AG04450 (cell line): ENCODE results near the gene LRRC42. TPM values are rescaled to one million over a fixed set of nuclear protein-coding genes. Genes with fewer than 3 reads are reported as not detected.

Source experiments
- CTCF ChIA-PET: fragments of 300-600, 350-600 bp; formaldehyde crosslinking; extraction: SDS; loops from one replicate; lab custom pipeline; 2022; ENCODE audit warnings: antibody characterized with exemption, inconsistent platforms; lab: Charles Lee
- POLR2A ChIA-PET: fragments of 350-600 bp; formaldehyde crosslinking; extraction: SDS; loops from one replicate; lab custom pipeline; 2021; ENCODE audit warnings: antibody characterized with exemption, inconsistent platforms; lab: Yijun Ruan, JAX
- DNase-seq: peaks from one replicate; pipeline ENCODE4 v3.0.0-alpha.2; 2011; ENCODE audit warnings: low read depth, low spot score
- H3K27ac ChIP-seq: one replicate; pipeline ENCODE4 v1.5.1; 2012; ENCODE audit warnings: low read depth, low read length, control low read depth
- H3K27me3 ChIP-seq: one replicate; pipeline ENCODE4 v1.6.0; 2012; ENCODE audit warnings: low read length; ENCODE audit not compliant: control insufficient read depth, insufficient read depth
- H3K4me3 ChIP-seq: 2 replicates; pipeline ENCODE4 v1.5.1; 2011; ENCODE audit warnings: mild to moderate bottlenecking, low read depth, low read length, control low read depth
- H3K9me3 ChIP-seq: 2 replicates; pipeline ENCODE4 v1.5.1; 2012; ENCODE audit warnings: low read length; ENCODE audit not compliant: control insufficient read depth, insufficient read depth
- polyA plus RNA-seq: library from polyadenylated mRNA; depleted of rRNA; stranded (reverse); fragments of >200 nt; gene quantifications from 2 replicates; pipeline ENCODE4 v1.2.3, GENCODE V29; 2011
- TF ChIP-seq, protein P1 (sequence below): IDR thresholded peaks from 2 replicates; pipeline ENCODE4 v1.5.1; 2011; ENCODE audit warnings: low read depth, low read length, control low read depth, inconsistent platforms

Gene LRRC42
- polyA plus RNA-seq, 1 experiment: 51.4 TPM

DNA sequence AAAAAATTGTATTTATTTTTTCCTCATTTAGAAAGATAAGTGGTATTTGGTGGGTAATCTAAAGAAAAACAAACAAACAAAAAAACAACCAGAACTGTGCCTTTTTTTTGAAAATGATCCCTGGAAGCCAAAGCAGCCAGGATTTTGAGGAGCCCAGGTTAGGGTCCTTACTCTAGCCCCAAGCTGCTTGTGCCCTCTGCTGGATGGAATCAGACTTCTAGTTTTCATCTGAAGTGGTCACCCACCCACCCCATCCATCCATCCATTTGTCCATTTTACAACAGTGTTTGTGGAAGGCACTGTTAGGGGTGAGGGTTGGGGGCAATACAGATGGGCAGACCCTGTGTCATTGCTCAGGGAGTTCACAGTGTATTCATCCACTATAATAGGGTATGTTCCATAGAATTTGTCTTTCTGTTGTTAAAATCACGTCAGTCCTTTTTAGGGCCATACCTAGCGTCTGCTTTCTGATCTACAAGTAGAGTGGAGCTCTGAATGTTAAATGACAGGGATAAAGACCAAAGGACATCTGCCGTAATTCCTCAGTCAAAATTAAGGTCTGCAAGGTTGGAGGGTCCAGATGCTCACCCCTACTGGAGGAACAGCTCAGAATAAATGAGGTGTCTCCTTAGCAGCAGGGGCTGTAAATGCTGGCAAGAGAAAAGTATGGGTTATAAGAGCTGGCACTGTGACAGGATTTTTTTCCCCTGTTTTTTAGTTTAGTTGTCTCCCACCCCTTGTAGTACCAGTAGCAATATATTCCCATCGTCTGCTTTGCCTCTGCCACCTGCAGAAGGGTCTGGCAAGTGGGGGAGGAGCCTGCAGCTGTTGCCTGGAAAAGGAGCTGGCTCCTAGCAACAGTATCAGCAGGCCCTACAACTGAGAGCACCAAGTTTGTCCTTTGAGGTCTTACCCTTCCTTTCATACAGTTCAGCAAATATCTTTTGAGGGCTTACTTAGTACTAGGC is 3.2 kb downstream of the LRRC42 start:
- Histone ChIP-seq H3K27me3 (no peaks in the 10 kb centered on the region), H3K27ac (no peak overlapping the region), H3K9me3 (no peaks in the 10 kb centered on the region; the same call in 1 of the 2 replicates), H3K4me3 (no peak overlapping the region)
- ChIA-PET CTCF (interaction anchor here (0.6 to 5.0 kb wide), 11 partner anchors 10 to 91 kb away, joined by 3 to 80 read pairs (median 7); partner anchors contain the start of gene DIO1), POLR2A (no interaction called here)
- no peak for DNase-seq
- TF ChIP-seq, protein P1, sequence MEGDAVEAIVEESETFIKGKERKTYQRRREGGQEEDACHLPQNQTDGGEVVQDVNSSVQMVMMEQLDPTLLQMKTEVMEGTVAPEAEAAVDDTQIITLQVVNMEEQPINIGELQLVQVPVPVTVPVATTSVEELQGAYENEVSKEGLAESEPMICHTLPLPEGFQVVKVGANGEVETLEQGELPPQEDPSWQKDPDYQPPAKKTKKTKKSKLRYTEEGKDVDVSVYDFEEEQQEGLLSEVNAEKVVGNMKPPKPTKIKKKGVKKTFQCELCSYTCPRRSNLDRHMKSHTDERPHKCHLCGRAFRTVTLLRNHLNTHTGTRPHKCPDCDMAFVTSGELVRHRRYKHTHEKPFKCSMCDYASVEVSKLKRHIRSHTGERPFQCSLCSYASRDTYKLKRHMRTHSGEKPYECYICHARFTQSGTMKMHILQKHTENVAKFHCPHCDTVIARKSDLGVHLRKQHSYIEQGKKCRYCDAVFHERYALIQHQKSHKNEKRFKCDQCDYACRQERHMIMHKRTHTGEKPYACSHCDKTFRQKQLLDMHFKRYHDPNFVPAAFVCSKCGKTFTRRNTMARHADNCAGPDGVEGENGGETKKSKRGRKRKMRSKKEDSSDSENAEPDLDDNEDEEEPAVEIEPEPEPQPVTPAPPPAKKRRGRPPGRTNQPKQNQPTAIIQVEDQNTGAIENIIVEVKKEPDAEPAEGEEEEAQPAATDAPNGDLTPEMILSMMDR: peak; percentile 75

DNA sequence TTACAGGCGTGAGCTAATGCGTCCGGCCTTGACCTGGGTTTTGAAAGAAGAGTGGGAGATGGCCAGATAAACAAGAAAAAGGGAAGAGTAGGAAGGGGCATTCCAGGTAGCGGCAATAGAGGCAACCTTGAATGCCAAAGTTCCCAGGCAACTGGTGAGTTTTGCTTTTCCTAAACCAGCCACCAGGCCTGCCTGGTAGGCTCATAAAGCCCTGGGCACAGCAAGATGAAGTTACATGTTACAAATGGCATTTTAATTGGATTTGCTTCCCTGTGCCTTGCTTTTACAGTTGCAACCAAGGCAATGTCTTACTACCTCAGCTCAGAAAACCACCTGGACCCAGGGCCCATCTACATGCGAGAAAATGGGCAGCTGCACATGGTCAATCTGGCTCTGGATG is 5.5 kb downstream of the LRRC42 start:
- no peaks in the 10 kb centered on the region for H3K27me3 ChIP-seq
- no peaks in the 10 kb centered on the region for H3K9me3 ChIP-seq
- TF ChIP-seq, protein P1: no peak
- H3K4me3 ChIP-seq: no peak overlapping the region
- no peak overlapping the region for H3K27ac ChIP-seq
- ChIA-PET POLR2A (no interaction called here), CTCF (interaction anchor here (5.0 kb wide), 1 partner anchor 73 kb away, joined by 80 read pairs; no protein-coding TSS in a partner anchor)
- DNase-seq: no peak

DNA sequence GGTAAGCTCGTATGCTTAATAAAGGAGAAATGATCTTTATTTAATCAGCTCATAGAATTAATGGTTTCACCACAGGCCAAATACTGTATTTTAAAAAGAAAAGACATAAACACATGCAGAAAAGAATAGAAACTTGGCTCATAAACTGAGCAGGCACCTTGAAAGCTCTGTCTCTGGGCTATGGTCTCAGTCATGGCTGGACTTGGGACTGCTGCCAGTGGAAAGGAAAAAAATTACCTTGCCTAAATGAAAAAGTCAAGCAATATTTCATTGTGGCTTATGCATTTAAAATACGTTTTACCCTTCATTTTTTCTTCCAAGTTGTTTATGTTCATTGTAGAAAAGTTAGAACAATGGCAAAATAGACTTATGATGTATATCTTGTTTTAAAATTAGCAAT is 8.0 kb downstream of the LRRC42 start:
- no peaks in the 10 kb centered on the region for H3K27me3 ChIP-seq
- ChIA-PET POLR2A (no interaction called here), CTCF (interaction anchor here (0.8 to 1.5 kb wide), 3 partner anchors 93 to 535 kb away, joined by 4 to 11 read pairs (median 7); no protein-coding TSS in a partner anchor)

DNA sequence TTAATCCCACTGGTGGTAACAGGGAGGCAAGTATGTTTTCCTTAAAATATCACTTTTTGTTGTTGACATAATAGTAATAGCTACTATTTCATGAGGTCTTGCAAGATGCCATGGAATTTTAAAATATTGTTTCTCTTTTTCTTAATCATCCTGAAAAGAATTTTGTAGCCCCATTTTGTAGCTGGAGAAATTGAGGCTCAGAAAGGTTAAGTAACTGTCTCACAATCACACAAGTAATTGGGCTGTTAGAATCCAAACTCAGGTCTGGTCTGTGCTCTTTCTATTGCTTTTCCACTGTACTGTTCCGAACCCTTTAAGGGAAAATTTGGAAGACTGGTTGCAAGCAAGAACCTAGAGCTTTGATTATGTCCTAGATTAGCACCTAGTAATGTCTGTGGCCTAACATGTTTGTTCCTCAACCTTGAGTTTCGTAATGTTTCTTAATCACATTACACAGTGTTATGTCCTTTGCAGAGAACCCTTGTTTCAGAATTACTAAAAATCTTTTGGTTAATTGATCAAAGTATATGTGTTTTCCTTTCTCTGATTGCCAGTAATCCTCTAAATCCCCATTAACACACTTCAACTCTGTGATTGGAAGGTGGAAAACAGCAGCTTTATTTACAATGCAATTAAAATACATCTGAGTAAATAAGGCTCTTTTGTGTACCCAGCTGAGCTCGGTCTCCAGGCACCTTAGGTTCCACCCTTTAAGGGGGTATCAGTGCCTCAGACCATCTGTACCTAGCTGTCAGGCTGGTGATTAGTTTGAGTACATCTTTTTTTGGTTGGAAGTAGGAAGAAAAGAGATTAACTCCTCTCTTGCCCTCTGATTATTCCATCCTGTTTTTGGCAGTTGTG is 10.4 kb downstream of the LRRC42 start:
- H3K27me3 ChIP-seq: no peaks in the 10 kb centered on the region
- H3K4me3 ChIP-seq: no peak overlapping the region
- CTCF ChIA-PET: interaction anchor here (0.7 to 1.8 kb wide), 6 partner anchors 9 to 543 kb away, joined by 3 to 11 read pairs (median 4); partner anchors contain the start of genes IFT25 and LRRC42
- peak overlapping the region; percentile 55 for H3K27ac ChIP-seq
- POLR2A ChIA-PET: interaction anchor here (0.8 kb wide), 1 partner anchor 11 kb away, joined by 8 read pairs; the partner anchor contains the start of genes IFT25 and LRRC42
- TF ChIP-seq, protein P1: no peak
- no peak for DNase-seq
- no peaks in the 10 kb centered on the region for H3K9me3 ChIP-seq

More for the DNA sequence above, 8.0 kb downstream of the LRRC42 start:
- H3K27ac ChIP-seq: no peak overlapping the region
- no peak overlapping the region for H3K4me3 ChIP-seq
- no peak for DNase-seq
- no peaks in the 10 kb centered on the region for H3K9me3 ChIP-seq
- TF ChIP-seq, protein P1: no peak
